Measurements from ENCODE around the gene PXMP4. TPM values are rescaled to one million over a fixed set of nuclear protein-coding genes. Genes with fewer than 3 reads are reported as not detected.

PXMP4 gene
- total RNA-seq, 1 experiment from 2014 or later, result 12.0 TPM

- DNase-seq (ENCODE audit: low read depth, low spot score), result no peak
These were observed 4.5 kb upstream of the PXMP4 start for GRCh38 chr20:33724439-33725094.

More at GRCh38 chr20:33724439-33725094, 4.5 kb upstream of the PXMP4 start:
- BruUV-seq (replicated peaks), result no TSS peak
- no peaks in the 10 kb centered on the region for H3K27me3 ChIP-seq (ENCODE audit: control insufficient read depth, insufficient read depth, low read length)
- TF ChIP-seq POLR2AphosphoS5 (IDR thresholded peaks at IDR 0.05; ENCODE audit: low read depth, low read length) (no peak), CTCF (IDR thresholded peaks at IDR 0.05) (no peak), REST (IDR thresholded peaks at IDR 0.05; ENCODE audit: insufficient read depth in 1 of 2, low read depth in 2 of 2, low read length in 1 of 2) (no peak), TCF7L2 (IDR thresholded peaks at IDR 0.05; ENCODE audit: low read depth, low read length) (no peak), SIN3A (IDR thresholded peaks at IDR 0.05; ENCODE audit: borderline replicate concordance, insufficient read depth, low read depth, low read length) (no peak)
- 0 out of 2 replicates have a peak, but pooled peaks cover under 1% of the 10 kb centered on the region for H3K4me1 ChIP-seq (ENCODE audit: control insufficient read depth, insufficient read depth, low read length)
- no peaks in the 10 kb centered on the region for H3K9me3 ChIP-seq (ENCODE audit: control insufficient read depth, insufficient read depth, low read depth, low read length)
- no peaks in the 10 kb centered on the region for H3K36me3 ChIP-seq (ENCODE audit: control insufficient read depth, insufficient read depth, low read length)
- in situ Hi-C loops (cut with HindIII; ENCODE audit: low pct_unique_long_range_greater_than_20kb, low sequenced_read_pairs), result no loop called here
- CTCF ChIA-PET, result no interaction called here
- ATAC-seq, result no peak
- intact Hi-C loops (cut with micrococcal nuclease; ENCODE audit: unreplicated experiment), result no loop called here
- H3K4me3 ChIP-seq (ENCODE audit: low read depth in 2 of 2, low read length in 2 of 2), result no peak overlapping the region
- POLR2A ChIA-PET, result interaction anchor here (0.6 to 0.7 kb wide), 3 partner anchors 29 to 111 kb away, joined by 3 to 5 read pairs (median 5); no protein-coding TSS in a partner anchor
- no peak overlapping the region for H3K27ac ChIP-seq (ENCODE audit: low read length)
